GM13976 (cell line): ENCODE measurements around the gene MAPK8IP2.

Experiments used
- DNase-seq: peaks from one replicate; pipeline ENCODE4 v3.0.0; 2012; ENCODE audit warnings: low spot score
- in situ Hi-C: fragments of 300-500 bp; cut with MboI; formaldehyde crosslinking; loops from one replicate; pipeline ENCODE4 v1.12.0; 2022; ENCODE audit warnings: low sequenced_read_pairs, mixed read lengths, inconsistent platforms; ENCODE audit not compliant: unreplicated experiment
- TF ChIP-seq, protein P1 (sequence below): IDR thresholded peaks from 2 replicates; pipeline ENCODE4 v1.5.1; 2012; ENCODE audit warnings: borderline replicate concordance, mild to moderate bottlenecking; ENCODE audit not compliant: insufficient read depth; ENCODE audit errors: extremely low read depth, missing control alignments, control extremely low read depth

Gene MAPK8IP2

DNA sequence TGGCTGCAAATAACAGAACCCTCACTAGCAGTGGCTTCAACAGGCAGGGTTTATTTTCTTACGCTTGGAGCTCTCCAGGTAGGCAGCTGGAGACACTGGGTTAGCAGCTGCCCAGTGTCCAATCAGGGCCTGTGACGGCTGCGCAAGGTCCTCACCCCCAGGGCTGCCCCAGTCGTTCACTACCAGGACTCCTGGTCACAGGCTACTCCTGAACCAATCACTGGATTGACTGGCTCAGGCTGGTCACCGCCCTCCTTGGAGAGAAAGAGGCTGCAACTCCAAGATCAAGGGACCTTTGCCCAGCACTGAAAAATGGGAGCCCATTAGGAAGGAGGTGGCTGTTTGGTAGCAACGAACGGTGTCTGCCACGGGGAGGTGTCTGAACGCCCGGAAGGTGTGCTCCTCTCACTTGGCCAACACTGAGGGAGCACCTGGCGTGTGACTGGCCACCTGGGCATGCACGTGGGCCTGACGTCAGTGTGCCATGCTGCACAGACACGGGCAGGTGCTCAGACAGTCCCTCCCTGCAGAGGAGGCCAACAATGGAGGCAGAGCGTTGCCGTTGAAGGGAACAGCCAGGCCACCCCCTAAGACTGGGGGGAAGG is 22.2 kb downstream of the MAPK8IP2 start:
- in situ Hi-C loops: no loop called here
- no peak for DNase-seq
- TF ChIP-seq, protein P1, sequence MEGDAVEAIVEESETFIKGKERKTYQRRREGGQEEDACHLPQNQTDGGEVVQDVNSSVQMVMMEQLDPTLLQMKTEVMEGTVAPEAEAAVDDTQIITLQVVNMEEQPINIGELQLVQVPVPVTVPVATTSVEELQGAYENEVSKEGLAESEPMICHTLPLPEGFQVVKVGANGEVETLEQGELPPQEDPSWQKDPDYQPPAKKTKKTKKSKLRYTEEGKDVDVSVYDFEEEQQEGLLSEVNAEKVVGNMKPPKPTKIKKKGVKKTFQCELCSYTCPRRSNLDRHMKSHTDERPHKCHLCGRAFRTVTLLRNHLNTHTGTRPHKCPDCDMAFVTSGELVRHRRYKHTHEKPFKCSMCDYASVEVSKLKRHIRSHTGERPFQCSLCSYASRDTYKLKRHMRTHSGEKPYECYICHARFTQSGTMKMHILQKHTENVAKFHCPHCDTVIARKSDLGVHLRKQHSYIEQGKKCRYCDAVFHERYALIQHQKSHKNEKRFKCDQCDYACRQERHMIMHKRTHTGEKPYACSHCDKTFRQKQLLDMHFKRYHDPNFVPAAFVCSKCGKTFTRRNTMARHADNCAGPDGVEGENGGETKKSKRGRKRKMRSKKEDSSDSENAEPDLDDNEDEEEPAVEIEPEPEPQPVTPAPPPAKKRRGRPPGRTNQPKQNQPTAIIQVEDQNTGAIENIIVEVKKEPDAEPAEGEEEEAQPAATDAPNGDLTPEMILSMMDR: no peak

DNA sequence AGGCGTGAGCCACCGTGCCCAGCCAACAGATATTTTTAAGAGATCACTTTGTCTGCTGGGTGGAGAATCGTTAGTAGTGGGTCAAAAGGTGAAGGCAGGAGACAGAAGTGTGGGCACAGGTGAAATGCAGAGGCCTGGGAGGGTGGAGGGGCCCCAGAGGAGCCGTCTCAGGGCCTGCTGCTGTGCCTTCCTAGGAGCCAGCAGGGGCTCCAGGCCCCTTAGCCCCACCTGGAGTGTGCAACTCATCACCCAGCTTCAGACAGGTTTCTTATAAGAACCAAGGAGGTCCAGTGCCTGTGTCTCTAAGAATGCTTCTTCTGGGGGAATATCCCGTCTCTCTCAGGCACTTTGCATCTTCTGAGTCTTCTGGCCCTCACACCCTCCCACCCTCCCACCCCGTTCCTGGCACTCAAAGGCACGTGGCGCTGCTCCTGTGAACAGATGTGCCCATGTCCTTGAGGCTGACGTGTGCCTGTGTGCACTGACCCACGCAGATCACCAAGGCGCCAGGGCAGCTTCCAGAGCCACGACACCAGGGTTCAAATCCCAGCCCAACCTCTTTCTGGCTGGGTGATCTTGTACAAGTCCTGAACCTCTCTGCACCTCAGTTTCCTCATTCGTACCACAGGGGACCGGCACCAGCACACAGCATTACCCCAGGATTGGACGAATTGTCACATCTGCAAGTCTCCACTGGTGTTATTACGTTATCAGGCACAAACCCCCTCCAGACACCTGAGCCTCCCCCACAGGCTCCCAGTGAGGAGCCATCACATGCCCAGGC is 23.9 kb downstream of the MAPK8IP2 start:
- TF ChIP-seq, protein P1: no peak
- no peak for DNase-seq
- in situ Hi-C loops: no loop called here

DNA sequence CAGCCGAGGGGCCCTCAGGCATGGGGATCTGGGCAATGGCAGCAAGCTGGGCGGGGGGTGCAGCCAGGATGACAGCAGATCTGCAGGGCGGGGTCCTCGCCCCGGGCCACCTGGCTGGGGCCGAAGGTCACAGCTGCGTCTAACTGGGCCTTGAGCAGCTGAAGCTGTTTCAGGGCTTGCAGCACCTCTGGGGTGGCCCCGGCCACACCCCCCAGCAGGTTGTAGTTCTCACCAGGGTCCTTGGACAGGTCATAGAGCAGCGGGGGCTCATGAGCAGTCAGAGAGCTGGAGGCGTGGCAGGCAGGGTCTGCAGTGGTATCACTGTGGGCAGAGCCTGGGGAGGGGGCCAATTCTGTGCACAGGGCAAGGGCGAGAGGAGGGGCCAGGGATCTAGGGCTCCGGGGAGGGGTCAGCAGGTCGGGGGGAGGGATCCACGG is 24.6 kb downstream of the MAPK8IP2 start:
- TF ChIP-seq, protein P1: no peak
- in situ Hi-C loops: no loop called here
- no peak for DNase-seq

DNA sequence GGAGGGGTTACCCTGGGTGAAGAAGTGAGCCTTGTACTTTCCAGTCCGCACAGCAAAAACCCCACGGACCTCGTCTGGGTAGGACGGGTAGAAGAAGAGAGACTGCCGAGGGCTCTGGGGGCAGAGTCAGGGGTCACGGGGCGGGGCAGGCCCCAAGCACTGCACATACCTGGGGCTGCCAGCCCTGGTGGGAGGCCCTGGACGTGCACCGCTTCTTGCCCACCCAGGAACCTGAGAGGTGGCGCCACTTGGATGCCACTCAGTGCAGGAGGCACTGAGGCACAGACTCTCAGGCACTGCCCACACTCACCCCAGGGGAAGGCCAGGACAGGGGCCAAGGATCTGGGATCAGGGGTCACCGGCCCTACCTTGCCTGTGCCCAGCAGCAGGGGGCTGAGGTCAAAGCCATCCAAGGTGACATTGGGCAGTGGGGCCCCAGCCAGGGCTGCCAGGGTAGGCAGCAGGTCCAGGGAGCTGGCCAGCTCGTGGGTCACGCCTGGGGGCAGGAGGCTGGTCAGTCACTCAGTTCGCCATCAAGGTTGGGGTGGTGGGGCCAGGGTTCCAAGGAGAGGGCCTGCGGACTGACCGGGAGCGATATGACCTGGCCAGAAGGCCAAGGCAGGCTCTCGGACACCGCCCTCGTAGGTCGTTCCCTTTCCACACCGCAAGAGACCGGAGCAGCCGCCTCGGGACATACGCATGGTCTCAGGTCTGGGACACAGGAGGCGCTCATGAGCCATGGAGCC is 25.1 kb downstream of the MAPK8IP2 start:
- in situ Hi-C loops: no loop called here
- DNase-seq: no peak
- TF ChIP-seq, protein P1: peak; percentile 14

DNA sequence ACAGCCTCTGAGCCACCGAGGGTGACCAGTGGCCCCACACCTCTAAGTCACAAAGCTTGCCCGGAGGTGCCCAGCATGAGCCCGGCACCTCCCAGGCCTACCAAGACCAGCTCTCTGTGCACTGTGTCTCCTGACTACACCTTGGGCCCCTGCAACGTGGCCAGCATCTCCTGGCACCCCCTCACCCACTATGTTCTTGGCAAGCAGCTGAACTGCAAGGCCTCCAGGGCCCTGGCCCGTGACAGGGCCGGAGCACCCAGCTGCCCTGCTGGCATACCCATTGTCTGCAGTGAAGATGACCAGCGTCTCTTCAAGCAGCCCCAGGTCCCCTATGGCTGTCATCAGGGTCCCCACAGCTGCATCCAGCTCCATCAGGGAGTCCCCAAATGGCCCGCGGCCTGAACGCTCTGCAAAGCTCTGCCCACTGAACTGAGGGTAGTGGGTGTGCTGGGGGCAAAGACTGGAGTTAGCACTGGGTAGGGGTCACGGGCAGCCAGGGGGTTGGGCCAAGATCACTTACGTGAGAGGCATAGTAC is 25.8 kb downstream of the MAPK8IP2 start:
- DNase-seq: no peak
- TF ChIP-seq, protein P1: no peak
- in situ Hi-C loops: no loop called here
